HG02571 (cell line): ENCODE measurements around the gene MVD.

ENCODE experiments used
- ATAC-seq: cut with Tn5 transposase; IDR thresholded peaks from one replicate; pipeline ENCODE4 v1.9.1; 2021; ENCODE audit warnings: mild to moderate bottlenecking, moderate library complexity; ENCODE audit not compliant: unreplicated experiment

MVD gene

GRCh38 chr16:88655733-88656281 is 7.1 kb downstream of the MVD start:
- ATAC-seq = no peak

GRCh38 chr16:88655053-88655732 is 7.7 kb downstream of the MVD start:
- ATAC-seq = no peak

- no peak for ATAC-seq
Observed at GRCh38 chr16:88654363-88655052, 8.4 kb downstream of the MVD start.

GRCh38 chr16:88653596-88654362 is 9.1 kb downstream of the MVD start:
- ATAC-seq = no peak

- no peak for ATAC-seq
Observed at GRCh38 chr16:88653101-88653500, 9.8 kb downstream of the MVD start.

GRCh38 chr16:88652762-88653063 is 10.2 kb downstream of the MVD start:
- no peak for ATAC-seq

- no peak for ATAC-seq
Observed at GRCh38 chr16:88651989-88652761, 10.7 kb downstream of the MVD start.

- ATAC-seq = peak; percentile 61
Observed at GRCh38 chr16:88651276-88651988, 11.5 kb downstream of the MVD start.

GRCh38 chr16:88650749-88651275 is 12.1 kb downstream of the MVD start, which contains the start of gene CYBA:
Gene CYBA, minus strand, starts transcription at chr16:88651053. Its CDS starts 40 bp downstream, at chr16:88651013.
- ATAC-seq = peak; percentile 67

GRCh38 chr16:88649924-88650748 is 12.8 kb downstream of the MVD start:
- ATAC-seq = peak; percentile 20

GRCh38 chr16:88649195-88649923 is 13.5 kb downstream of the MVD start:
- ATAC-seq = no peak

GRCh38 chr16:88647178-88648070 is 15.5 kb downstream of the MVD start:
- no peak for ATAC-seq

GRCh38 chr16:88646345-88647034 is 16.4 kb downstream of the MVD start:
- ATAC-seq = no peak

- ATAC-seq = no peak
Observed at GRCh38 chr16:88645941-88646340, 16.9 kb downstream of the MVD start.

GRCh38 chr16:88645455-88645854 is 17.4 kb downstream of the MVD start:
- ATAC-seq = no peak

GRCh38 chr16:88643644-88643932 is 19.3 kb downstream of the MVD start:
- ATAC-seq = no peak
